HFF-Myc (cell line): ENCODE results near the gene RFTN1.

Source experiments
- DNase-seq: peaks from one replicate; pipeline ENCODE4 v3.0.0-alpha.2; 2011; ENCODE audit warnings: low read depth; ENCODE audit errors: extremely low read depth
- H3K4me3 ChIP-seq: replicated peaks from 2 replicates; pipeline ENCODE4 v1.5.1; 2011; ENCODE audit warnings: low read depth, mild to moderate bottlenecking, control low read depth, low read length
- TF ChIP-seq, protein P1 (sequence below): IDR thresholded peaks from 2 replicates; pipeline ENCODE4 v1.5.1; 2012; ENCODE audit warnings: mild to moderate bottlenecking, low read depth, low read length, control low read depth; ENCODE audit errors: missing control alignments

The RFTN1 gene

DNA sequence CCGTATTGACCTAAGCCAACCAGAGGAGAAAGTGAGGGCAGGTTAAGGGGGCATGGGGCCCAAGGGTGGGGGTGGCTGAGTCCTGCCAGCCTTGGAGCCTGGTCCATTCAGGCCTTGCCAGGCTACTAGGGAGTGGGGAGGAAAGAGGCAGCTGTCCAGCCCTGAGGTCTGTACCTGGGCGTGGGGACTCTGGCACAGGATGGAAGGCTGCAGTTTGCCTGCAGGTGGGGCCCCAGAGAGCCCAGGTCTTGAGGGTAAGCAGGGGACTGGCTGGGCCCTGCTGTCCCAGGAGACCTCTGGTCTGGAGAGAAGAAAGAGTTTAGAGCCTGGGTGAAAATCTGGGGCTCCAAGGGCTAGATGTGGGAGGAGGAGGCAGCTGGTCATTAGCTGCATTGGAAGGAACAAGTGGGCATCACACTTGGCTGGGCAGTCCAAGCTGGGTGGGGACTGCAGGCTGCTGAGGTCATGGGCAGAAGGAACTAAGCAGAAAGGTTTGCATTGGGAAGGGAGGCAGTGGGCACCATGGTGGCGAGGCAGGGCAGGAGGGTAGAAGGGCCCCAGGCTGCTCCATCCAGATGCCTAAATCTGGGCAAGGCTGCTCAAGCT, 140.1 kb downstream of the RFTN1 start:
- H3K4me3 ChIP-seq = no peak overlapping the region
- DNase-seq = no peak
- TF ChIP-seq, protein P1, sequence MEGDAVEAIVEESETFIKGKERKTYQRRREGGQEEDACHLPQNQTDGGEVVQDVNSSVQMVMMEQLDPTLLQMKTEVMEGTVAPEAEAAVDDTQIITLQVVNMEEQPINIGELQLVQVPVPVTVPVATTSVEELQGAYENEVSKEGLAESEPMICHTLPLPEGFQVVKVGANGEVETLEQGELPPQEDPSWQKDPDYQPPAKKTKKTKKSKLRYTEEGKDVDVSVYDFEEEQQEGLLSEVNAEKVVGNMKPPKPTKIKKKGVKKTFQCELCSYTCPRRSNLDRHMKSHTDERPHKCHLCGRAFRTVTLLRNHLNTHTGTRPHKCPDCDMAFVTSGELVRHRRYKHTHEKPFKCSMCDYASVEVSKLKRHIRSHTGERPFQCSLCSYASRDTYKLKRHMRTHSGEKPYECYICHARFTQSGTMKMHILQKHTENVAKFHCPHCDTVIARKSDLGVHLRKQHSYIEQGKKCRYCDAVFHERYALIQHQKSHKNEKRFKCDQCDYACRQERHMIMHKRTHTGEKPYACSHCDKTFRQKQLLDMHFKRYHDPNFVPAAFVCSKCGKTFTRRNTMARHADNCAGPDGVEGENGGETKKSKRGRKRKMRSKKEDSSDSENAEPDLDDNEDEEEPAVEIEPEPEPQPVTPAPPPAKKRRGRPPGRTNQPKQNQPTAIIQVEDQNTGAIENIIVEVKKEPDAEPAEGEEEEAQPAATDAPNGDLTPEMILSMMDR = no peak

DNA sequence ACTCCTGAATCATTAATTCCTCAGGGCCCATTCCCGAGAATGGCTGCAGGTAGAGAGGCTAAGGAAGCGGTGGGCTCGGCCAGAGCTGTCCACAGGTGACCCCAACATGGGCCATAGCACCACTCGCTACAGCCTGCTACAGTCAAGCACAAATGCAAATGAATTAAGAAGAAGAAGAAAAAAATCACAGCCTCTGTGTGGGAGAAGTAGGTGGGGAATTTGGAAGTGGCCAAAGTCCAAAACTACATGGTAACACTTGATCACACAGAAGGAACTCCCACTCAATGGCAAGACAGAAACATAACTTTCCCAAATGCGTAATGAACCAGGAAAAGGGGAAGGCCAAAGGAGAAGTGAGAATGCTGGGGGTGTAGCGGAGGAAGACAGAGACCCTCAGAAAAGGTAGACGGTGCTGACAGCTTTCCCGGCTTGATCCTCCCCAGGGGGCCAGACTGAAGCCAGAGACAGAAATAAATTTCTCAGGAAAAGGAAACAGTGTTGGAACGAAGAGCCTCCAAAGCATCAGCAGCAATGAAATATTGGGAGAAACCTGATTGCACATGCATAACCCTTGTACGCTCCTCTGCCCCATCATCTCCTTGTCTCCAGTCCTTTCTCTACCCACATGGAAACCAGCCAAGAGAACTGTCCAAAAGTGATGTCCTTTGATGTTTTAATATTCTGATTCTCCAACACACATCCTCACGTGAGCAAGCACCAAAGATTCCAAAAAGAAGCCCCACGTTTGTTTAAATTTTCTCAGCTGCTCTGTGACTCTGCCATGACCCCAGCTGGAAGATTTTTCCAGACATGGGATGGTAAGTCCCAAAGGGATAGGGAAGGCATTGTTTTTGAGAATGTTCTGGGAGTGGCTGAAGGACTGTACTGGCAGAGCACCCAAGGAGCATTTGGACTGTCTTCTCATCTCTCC, 140.9 kb downstream of the RFTN1 start:
- no peak for DNase-seq
- TF ChIP-seq, protein P1 = no peak
- no peak overlapping the region for H3K4me3 ChIP-seq

DNA sequence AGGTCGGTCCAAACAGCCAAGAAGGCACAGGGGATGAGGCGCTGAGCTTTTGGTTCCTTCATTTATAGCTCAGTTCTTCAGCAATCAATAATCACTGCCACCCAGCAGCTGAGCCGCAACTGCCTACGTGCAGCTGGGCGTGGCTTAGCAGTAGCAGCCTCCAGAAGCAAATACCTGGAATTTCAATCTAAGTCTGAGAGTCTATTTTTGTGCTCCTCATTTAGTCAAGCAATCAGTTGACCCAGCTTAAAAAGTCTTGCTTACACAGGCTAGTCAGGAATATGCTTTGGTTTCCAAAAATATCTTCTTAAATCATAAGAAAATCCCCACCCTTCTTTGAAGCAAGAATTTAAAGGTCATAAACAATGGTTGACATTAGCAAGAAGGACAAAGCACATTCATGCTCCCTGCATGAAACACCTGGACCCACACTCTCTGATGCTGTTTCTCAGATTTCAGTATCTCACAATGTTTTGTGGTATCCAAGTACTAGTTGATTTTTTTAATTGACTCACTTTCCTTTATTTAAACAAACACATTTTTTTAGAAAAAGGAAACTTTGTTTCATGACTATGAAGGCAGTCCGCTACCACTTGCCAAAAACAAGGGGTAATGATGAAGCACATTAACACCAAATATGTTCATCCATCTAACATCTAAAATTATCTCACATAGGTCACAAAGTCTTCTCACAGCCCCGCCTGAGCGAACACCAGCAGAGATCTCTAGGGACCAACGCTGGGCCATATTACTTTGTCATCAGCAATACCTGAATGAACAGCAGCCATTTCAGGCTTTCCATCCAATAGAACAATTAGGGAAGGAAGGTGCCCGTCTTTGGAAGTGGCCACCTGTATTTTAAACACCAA, 142.4 kb downstream of the RFTN1 start:
- H3K4me3 ChIP-seq = no peak overlapping the region
- TF ChIP-seq, protein P1 = no peak
- no peak for DNase-seq

DNA sequence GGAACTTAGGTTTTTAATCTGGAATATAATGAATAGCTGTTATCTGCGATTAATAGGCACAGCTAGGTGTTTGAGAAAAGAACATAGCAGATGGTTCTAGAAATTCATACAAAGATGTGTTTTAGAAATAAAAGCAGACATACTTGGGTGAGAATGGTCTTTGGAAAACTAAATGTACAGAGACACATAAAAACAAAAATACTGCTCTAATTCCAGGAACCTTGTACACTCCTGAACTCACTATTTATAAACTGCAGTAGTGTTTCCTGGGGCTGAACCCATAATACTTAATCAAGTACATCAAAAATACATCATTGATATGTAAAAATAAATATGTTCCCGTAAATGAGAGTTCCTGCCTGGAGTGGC, 143.0 kb downstream of the RFTN1 start:
- H3K4me3 ChIP-seq = no peak overlapping the region
- TF ChIP-seq, protein P1 = no peak
- no peak for DNase-seq

DNA sequence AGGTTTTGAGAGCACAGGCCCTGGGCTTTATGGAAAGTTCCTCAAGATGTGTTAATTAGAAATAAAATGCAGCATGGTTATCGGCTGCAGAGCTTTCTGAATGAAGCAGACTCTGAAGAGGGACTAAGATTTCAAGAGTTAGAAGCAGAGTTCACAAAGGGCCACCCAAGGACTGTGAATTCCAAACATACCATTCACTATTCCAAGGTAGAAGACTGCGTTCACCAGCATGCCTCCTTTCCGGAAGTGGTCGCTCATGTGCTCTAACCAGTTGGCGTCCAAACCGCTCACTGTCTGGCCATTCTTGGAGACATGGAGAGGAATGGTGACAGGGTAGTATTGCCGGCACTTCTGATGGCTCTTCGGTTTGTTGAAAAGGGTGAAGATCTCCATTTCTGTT, 143.6 kb downstream of the RFTN1 start:
- TF ChIP-seq, protein P1 = no peak
- no peak overlapping the region for H3K4me3 ChIP-seq
- DNase-seq = no peak

DNA sequence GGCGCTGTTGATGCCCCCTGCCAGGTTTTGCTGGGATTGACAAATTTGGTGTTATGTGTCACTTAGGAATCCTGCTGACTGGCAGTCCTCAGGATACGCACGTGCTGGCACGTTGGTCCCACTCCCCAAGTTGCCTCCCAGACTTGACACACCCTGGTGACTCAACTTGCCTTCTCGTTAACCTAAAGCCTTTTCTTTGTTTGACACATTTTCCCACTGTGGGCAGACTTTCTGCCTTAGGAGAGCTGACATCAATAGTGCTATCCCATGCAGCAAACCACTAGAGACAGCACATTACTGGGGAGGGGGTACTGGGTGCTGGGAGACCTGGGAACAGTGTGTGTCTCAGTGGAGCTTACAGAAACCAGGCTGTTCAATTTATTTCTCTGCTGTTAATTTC, 144.2 kb downstream of the RFTN1 start:
- DNase-seq = no peak
- TF ChIP-seq, protein P1 = no peak
- no peak overlapping the region for H3K4me3 ChIP-seq
